ENCODE results near the gene DNAAF3.
"Not testable (repeated sequence)": the region's sequence is repeated elsewhere in the genome, so short reads cannot be mapped to it uniquely, and the experiment has no call there.

DNAAF3 gene

GRCh38 chr19:55161571-55162322, 4.7 kb downstream of the DNAAF3 start:
- Histone ChIP-seq H3K9me3 (ENCODE audit: control insufficient read depth in 2 of 2, low read length in 2 of 2) (no peaks in the 10 kb centered on the region), H3K36me3 (ENCODE audit: control insufficient read depth in 2 of 2, insufficient read depth in 2 of 2, low read length in 2 of 2) (no peaks in the 10 kb centered on the region), H3K4me3 (ENCODE audit: low read length in 2 of 2) (no peak overlapping the region), H3K9ac (ENCODE audit: low read depth in 1 of 2, low read length in 2 of 2) (no peak overlapping the region), H3K27me3 (ENCODE audit: control insufficient read depth in 2 of 2, insufficient read depth in 2 of 2, low read length in 2 of 2) (peaks cover 9 to 12% of the 10 kb centered on the region in 2 donors), H3K4me1 (ENCODE audit: control insufficient read depth in 2 of 2, insufficient read depth in 2 of 2, low read length in 2 of 2) (peaks cover 0 to 8% of the 10 kb centered on the region in 2 donors), H3K27ac (ENCODE audit: low read depth in 2 of 2, low read length in 2 of 2) (no peak overlapping the region)

DNA sequence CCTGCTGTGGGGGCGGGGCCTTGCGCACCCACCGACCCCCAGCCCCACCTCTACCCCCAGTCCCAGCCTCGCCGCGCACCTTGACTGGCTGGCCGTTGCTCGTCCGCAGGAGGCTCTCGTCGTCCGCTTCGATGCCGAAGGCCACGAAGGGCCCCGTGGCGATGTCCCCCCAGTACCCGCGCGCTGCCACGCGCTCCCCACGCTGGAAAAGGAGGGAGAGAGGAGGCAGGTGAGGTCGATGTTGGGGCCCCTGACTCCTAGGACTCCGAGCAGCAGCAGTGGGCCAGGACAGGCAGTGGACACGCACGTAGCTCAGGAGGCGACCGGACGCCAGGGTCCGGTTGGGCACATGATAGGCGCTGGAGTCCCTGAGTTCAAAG, 5.4 kb downstream of the DNAAF3 start:
- H3K4me1 ChIP-seq (ENCODE audit: control insufficient read depth in 2 of 2, insufficient read depth in 2 of 2, low read length in 2 of 2): peaks cover 2 to 4% of the 10 kb centered on the region in 2 donors
- no peaks in the 10 kb centered on the region for H3K36me3 ChIP-seq (ENCODE audit: control insufficient read depth in 2 of 2, insufficient read depth in 2 of 2, low read length in 2 of 2)
- H3K9me3 ChIP-seq (ENCODE audit: control insufficient read depth in 2 of 2, low read length in 2 of 2): no peaks in the 10 kb centered on the region
- H3K9ac ChIP-seq (ENCODE audit: low read depth in 1 of 2, low read length in 2 of 2): no peak overlapping the region
- H3K4me3 ChIP-seq (ENCODE audit: low read length in 2 of 2): no peak overlapping the region
- H3K27me3 ChIP-seq (ENCODE audit: control insufficient read depth in 2 of 2, insufficient read depth in 2 of 2, low read length in 2 of 2): peaks cover 9 to 13% of the 10 kb centered on the region in 2 donors
- no peak overlapping the region for H3K27ac ChIP-seq (ENCODE audit: low read depth in 2 of 2, low read length in 2 of 2)

GRCh38 chr19:55160128-55160985, 6.1 kb downstream of the DNAAF3 start:
- peaks cover 6 to 15% of the 10 kb centered on the region in 2 donors for H3K27me3 ChIP-seq (ENCODE audit: control insufficient read depth in 2 of 2, insufficient read depth in 2 of 2, low read length in 2 of 2)
- no peak overlapping the region for H3K27ac ChIP-seq (ENCODE audit: low read depth in 2 of 2, low read length in 2 of 2)
- H3K4me3 ChIP-seq (ENCODE audit: low read length in 2 of 2): no peak overlapping the region
- H3K36me3 ChIP-seq (ENCODE audit: control insufficient read depth in 2 of 2, insufficient read depth in 2 of 2, low read length in 2 of 2): no peaks in the 10 kb centered on the region
- peaks cover 3% of the 10 kb centered on the region in 2 donors for H3K4me1 ChIP-seq (ENCODE audit: control insufficient read depth in 2 of 2, insufficient read depth in 2 of 2, low read length in 2 of 2)
- H3K9ac ChIP-seq (ENCODE audit: low read depth in 1 of 2, low read length in 2 of 2): no peak overlapping the region
- no peaks in the 10 kb centered on the region for H3K9me3 ChIP-seq (ENCODE audit: control insufficient read depth in 2 of 2, low read length in 2 of 2)

GRCh38 chr19:55158848-55159749, 7.3 kb downstream of the DNAAF3 start:
- Histone ChIP-seq H3K9ac (ENCODE audit: low read depth in 1 of 2, low read length in 2 of 2) (no peak overlapping the region), H3K27me3 (ENCODE audit: control insufficient read depth in 2 of 2, insufficient read depth in 2 of 2, low read length in 2 of 2) (peaks cover 6 to 15% of the 10 kb centered on the region in 2 donors), H3K4me3 (ENCODE audit: low read length in 2 of 2) (no peak overlapping the region), H3K27ac (ENCODE audit: low read depth in 2 of 2, low read length in 2 of 2) (no peak overlapping the region), H3K36me3 (ENCODE audit: control insufficient read depth in 2 of 2, insufficient read depth in 2 of 2, low read length in 2 of 2) (no peaks in the 10 kb centered on the region), H3K9me3 (ENCODE audit: control insufficient read depth in 2 of 2, low read length in 2 of 2) (no peaks in the 10 kb centered on the region), H3K4me1 (ENCODE audit: control insufficient read depth in 2 of 2, insufficient read depth in 2 of 2, low read length in 2 of 2) (peaks cover 3% of the 10 kb centered on the region in 2 donors)

GRCh38 chr19:55158423-55158822, 8.0 kb downstream of the DNAAF3 start:
- Histone ChIP-seq H3K27ac (ENCODE audit: low read depth in 2 of 2, low read length in 2 of 2) (no peak overlapping the region), H3K36me3 (ENCODE audit: control insufficient read depth in 2 of 2, insufficient read depth in 2 of 2, low read length in 2 of 2) (no peaks in the 10 kb centered on the region), H3K9ac (ENCODE audit: low read depth in 1 of 2, low read length in 2 of 2) (no peak overlapping the region), H3K9me3 (ENCODE audit: control insufficient read depth in 2 of 2, low read length in 2 of 2) (no peaks in the 10 kb centered on the region), H3K27me3 (ENCODE audit: control insufficient read depth in 2 of 2, insufficient read depth in 2 of 2, low read length in 2 of 2) (peaks cover 6 to 13% of the 10 kb centered on the region in 2 donors), H3K4me1 (ENCODE audit: control insufficient read depth in 2 of 2, insufficient read depth in 2 of 2, low read length in 2 of 2) (peaks cover 3% of the 10 kb centered on the region in 2 donors), H3K4me3 (ENCODE audit: low read length in 2 of 2) (no peak overlapping the region)

DNA sequence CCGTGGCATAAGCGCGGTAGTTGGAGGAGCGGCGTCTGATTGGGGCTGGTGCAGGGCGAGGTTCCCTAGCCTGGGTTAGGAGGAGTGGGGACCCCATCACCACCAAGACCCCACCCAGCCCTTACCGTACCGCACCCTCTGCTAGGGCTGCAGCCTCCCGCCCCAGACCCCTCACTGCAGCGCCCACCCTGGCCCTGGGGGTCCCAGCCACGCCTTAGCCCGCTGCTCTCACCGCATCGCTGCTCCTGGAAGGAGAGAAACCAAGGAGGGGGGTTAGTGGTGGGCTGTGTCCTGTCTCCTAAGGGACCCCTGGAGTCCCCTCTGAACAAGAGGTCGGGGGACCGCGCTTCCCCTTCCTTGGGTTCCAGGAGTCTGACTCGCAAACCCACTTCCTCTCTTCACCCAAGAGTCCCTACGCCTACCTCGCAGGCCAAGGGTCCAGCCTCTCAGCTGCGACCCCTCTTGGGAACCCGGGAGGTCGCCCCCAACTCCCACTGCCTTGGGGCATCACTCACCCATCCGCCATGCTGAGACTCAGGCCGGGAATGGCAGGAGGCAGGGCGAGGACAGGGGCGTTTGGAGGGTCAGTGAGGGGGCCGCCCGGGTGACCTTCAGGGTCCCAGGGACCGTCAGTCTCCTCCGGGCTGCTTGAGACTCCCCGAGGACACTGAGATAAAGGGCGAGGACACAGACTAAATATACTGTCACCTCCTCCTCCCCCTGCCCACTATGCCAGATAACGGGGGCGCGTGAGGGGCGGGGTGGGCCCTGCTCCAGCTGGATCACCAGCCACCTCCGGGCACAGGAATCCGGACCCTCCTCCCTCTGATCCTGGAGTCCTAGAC, 9.1 kb downstream of the DNAAF3 start, which contains the start of gene TNNI3:
Gene TNNI3, minus strand, starts transcription at position 669 of the 845 bp plus-strand sequence. Its CDS starts 143 bp downstream, at position 526.
- Histone ChIP-seq H3K27ac (ENCODE audit: low read depth in 2 of 2, low read length in 2 of 2) (no peak within 1 kb of the TSS), H3K4me3 (ENCODE audit: low read length in 2 of 2) (no peak within 1 kb of the TSS), H3K9ac (ENCODE audit: low read depth in 1 of 2, low read length in 2 of 2) (no peak within 1 kb of the TSS), H3K9me3 (ENCODE audit: control insufficient read depth in 2 of 2, low read length in 2 of 2) (no peaks in the 10 kb centered on the region), H3K4me1 (ENCODE audit: control insufficient read depth in 2 of 2, insufficient read depth in 2 of 2, low read length in 2 of 2) (peaks cover 3% of the 10 kb centered on the region in 2 donors), H3K27me3 (ENCODE audit: control insufficient read depth in 2 of 2, insufficient read depth in 2 of 2, low read length in 2 of 2) (peaks cover 6 to 13% of the 10 kb centered on the region in 2 donors), H3K36me3 (ENCODE audit: control insufficient read depth in 2 of 2, insufficient read depth in 2 of 2, low read length in 2 of 2) (no peaks in the 10 kb centered on the region)

DNA sequence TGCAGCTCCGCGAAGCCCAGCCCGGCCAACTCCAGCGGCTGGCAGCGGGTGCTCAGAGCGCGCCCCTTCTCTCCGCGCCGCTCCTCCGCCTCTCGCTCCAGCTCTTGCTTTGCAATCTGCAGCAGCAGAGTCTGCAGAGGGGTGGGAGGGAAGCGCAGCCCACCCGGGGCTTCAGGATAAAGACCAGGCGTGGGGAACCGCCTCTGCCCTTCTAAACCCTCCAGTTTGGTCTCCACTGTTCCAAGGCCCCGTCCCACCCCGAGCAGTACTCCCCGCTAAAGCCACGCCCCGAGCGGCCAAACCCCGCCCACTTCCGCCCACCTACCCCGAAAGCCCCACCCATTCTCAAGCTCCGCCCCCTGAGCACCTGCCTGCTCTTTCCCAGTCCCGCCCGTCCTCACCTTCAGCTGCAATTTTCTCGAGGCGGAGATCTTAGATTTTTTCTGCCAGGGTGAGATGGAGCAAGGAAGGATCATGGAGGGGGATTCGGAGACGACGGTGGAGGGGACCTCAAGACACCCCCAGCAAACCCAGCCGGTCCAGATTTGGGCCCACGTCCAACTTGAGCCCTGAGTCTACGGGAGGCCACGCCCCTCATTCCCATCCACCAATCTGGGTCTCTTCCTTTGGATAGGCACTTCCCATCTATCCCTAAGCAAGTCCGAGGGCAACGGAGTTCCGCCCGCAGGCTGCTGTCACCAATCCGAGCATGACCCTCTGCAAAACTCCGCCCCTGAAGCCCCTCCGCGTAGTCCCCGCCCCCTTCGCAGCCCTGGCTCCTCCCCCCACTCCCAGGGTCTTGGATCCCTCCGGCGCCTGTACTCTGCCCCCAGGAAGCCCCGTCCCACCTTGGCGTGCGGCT, 10.0 kb downstream of the DNAAF3 start:
- no peak overlapping the region for H3K9ac ChIP-seq (ENCODE audit: low read depth in 1 of 2, low read length in 2 of 2)

DNA sequence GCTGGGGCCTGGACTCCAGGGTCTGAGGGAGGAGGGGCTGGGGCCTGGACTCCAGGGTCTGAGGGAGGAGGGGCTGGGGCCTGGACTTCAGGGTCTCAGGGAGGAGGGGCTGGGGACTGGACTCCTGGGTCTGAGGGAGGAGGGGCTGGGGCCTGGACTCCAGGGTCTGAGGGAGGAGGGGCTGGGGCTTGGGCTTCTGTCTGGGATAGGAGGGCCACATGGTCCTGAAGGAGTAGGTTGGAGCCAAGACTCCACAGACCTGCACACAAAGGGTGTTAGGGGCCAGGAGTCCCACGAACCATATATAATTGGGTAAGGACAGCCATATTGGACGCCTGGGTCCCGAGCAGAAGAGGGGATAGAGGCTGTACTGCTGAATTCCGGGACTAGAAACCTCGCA, 10.6 kb downstream of the DNAAF3 start:
- not testable (repeated sequence) for H3K4me3 ChIP-seq (ENCODE audit: low read length in 2 of 2); H3K36me3 ChIP-seq (ENCODE audit: control insufficient read depth in 2 of 2, insufficient read depth in 2 of 2, low read length in 2 of 2); H3K27me3 ChIP-seq (ENCODE audit: control insufficient read depth in 2 of 2, insufficient read depth in 2 of 2, low read length in 2 of 2); H3K9ac ChIP-seq (ENCODE audit: low read depth in 1 of 2, low read length in 2 of 2); H3K9me3 ChIP-seq (ENCODE audit: control insufficient read depth in 2 of 2, low read length in 2 of 2); H3K4me1 ChIP-seq (ENCODE audit: control insufficient read depth in 2 of 2, insufficient read depth in 2 of 2, low read length in 2 of 2); H3K27ac ChIP-seq (ENCODE audit: low read depth in 2 of 2, low read length in 2 of 2)

More for the DNA sequence above, 10.0 kb downstream of the DNAAF3 start:
- peaks cover 3% of the 10 kb centered on the region in 2 donors for H3K4me1 ChIP-seq (ENCODE audit: control insufficient read depth in 2 of 2, insufficient read depth in 2 of 2, low read length in 2 of 2)
- no peak overlapping the region for H3K27ac ChIP-seq (ENCODE audit: low read depth in 2 of 2, low read length in 2 of 2)
- no peaks in the 10 kb centered on the region for H3K36me3 ChIP-seq (ENCODE audit: control insufficient read depth in 2 of 2, insufficient read depth in 2 of 2, low read length in 2 of 2)
- H3K27me3 ChIP-seq (ENCODE audit: control insufficient read depth in 2 of 2, insufficient read depth in 2 of 2, low read length in 2 of 2): peaks cover 6% of the 10 kb centered on the region in 2 donors
- H3K4me3 ChIP-seq (ENCODE audit: low read length in 2 of 2): no peak overlapping the region
- H3K9me3 ChIP-seq (ENCODE audit: control insufficient read depth in 2 of 2, low read length in 2 of 2): no peaks in the 10 kb centered on the region
